Measurements from ENCODE around the gene MED14. TPM values are rescaled to one million over a fixed set of nuclear protein-coding genes. Genes with fewer than 3 reads are reported as not detected.

Gene MED14
- total RNA-seq, 1 donor from 2014 or later, result 57.6 TPM

DNA sequence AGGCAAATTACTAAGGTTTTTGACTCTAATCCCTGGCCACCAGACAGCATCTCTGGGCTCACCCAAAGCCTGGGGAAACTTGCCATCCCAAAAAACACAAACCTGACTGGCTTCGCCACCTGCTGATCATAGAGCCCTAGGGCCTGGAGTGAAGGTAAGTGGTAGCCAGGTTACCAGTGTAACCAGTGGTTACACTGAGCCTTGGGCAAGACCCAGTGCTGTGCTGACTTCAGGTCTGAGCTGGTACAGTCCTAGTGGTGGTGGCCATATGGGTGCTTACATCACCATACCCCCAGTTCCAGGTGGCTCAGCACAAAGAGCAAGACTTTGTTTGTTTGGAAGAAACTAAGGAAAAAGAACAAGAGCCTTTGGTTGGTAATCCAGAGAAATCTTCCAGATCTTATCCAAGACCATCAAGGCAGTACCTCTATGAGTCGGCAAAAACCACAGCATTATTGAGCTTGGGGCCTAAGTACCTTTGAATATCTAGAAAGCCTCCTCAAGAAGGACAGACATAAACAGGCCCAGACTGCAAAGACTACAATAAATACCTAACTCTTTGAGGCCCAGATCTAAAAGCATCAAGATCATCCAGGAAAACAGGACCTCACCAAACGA, 13.7 kb downstream of the MED14 start:
- Mint-ChIP-seq H3K9me3 (ENCODE audit: unreplicated experiment) (no peaks in the 10 kb centered on the region), H3K27ac (ENCODE audit: unreplicated experiment) (no peak overlapping the region), H3K36me3 (ENCODE audit: low read depth, unreplicated experiment) (peaks cover 10% of the 10 kb centered on the region), H3K4me3 (ENCODE audit: unreplicated experiment) (no peak overlapping the region), H3K27me3 (ENCODE audit: unreplicated experiment) (peaks cover 2% of the 10 kb centered on the region), H3K4me1 (ENCODE audit: unreplicated experiment) (peaks cover 6% of the 10 kb centered on the region)
- no peak for DNase-seq (ENCODE audit: low spot score)
- TF ChIP-seq, protein P1, sequence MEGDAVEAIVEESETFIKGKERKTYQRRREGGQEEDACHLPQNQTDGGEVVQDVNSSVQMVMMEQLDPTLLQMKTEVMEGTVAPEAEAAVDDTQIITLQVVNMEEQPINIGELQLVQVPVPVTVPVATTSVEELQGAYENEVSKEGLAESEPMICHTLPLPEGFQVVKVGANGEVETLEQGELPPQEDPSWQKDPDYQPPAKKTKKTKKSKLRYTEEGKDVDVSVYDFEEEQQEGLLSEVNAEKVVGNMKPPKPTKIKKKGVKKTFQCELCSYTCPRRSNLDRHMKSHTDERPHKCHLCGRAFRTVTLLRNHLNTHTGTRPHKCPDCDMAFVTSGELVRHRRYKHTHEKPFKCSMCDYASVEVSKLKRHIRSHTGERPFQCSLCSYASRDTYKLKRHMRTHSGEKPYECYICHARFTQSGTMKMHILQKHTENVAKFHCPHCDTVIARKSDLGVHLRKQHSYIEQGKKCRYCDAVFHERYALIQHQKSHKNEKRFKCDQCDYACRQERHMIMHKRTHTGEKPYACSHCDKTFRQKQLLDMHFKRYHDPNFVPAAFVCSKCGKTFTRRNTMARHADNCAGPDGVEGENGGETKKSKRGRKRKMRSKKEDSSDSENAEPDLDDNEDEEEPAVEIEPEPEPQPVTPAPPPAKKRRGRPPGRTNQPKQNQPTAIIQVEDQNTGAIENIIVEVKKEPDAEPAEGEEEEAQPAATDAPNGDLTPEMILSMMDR (IDR thresholded peaks at IDR 0.05; ENCODE audit: unreplicated experiment), result no peak

DNA sequence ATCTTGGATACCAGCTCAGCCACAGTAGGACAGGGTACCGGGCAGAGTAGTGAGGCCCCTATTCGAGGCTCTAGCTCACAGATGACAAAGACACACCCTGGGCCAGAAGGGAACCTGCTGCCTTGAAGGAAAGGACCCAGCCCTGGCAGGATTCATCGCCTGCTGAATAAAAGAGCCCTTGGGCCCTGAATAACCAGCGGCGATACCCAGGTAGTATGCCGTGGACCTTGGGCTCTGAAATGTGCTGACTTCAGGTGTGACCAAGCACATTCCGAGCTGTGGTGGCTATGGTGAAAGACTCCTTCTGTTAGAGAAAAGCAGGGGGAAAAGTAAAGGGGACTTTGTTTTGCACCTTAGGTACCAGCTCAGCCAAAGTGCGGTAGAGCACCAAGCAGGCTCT, 14.6 kb downstream of the MED14 start:
- peaks cover 10% of the 10 kb centered on the region for H3K36me3 Mint-ChIP-seq (ENCODE audit: low read depth, unreplicated experiment)
- no peak overlapping the region for H3K27ac Mint-ChIP-seq (ENCODE audit: unreplicated experiment)
- H3K27me3 Mint-ChIP-seq (ENCODE audit: unreplicated experiment), result peaks cover 2% of the 10 kb centered on the region
- H3K4me3 Mint-ChIP-seq (ENCODE audit: unreplicated experiment), result no peak overlapping the region
- no peaks in the 10 kb centered on the region for H3K9me3 Mint-ChIP-seq (ENCODE audit: unreplicated experiment)
- DNase-seq (ENCODE audit: low spot score), result no peak
- TF ChIP-seq, protein P1 (IDR thresholded peaks at IDR 0.05; ENCODE audit: unreplicated experiment), result no peak
- H3K4me1 Mint-ChIP-seq (ENCODE audit: unreplicated experiment), result peaks cover 6% of the 10 kb centered on the region

- H3K36me3 Mint-ChIP-seq (ENCODE audit: low read depth, unreplicated experiment), result peaks cover 10% of the 10 kb centered on the region
- no peak overlapping the region for H3K27ac Mint-ChIP-seq (ENCODE audit: unreplicated experiment)
- H3K27me3 Mint-ChIP-seq (ENCODE audit: unreplicated experiment), result peaks cover 2% of the 10 kb centered on the region
- no peak for DNase-seq (ENCODE audit: low spot score)
- H3K9me3 Mint-ChIP-seq (ENCODE audit: unreplicated experiment), result no peaks in the 10 kb centered on the region
- TF ChIP-seq, protein P1 (IDR thresholded peaks at IDR 0.05; ENCODE audit: unreplicated experiment), result no peak
- H3K4me3 Mint-ChIP-seq (ENCODE audit: unreplicated experiment), result no peak overlapping the region
- peaks cover 6% of the 10 kb centered on the region for H3K4me1 Mint-ChIP-seq (ENCODE audit: unreplicated experiment)
Observed at GRCh38 chrX:40720339-40720738, 15.0 kb downstream of the MED14 start.

DNA sequence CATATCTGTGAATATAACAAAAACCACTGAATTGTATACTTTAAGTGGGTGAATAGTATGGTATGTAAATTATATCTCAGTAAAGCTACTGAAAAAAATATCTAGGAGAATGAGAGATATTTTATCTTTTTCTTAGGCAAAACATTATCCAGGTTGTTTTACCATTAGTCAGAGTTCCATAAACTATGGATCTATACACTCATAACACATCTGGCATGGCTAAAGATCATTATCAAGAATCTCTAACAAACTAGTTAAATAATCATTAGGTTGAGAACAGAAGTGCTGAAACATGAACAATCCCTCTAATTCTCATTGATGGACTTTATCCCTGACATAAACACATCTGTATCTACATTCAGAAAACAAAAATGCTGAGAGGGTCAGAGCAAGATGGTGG, 15.6 kb downstream of the MED14 start:
- DNase-seq (ENCODE audit: low spot score), result no peak
- Mint-ChIP-seq H3K4me1 (ENCODE audit: unreplicated experiment) (peaks cover 6% of the 10 kb centered on the region), H3K4me3 (ENCODE audit: unreplicated experiment) (no peak overlapping the region), H3K9me3 (ENCODE audit: unreplicated experiment) (no peaks in the 10 kb centered on the region), H3K27ac (ENCODE audit: unreplicated experiment) (no peak overlapping the region), H3K36me3 (ENCODE audit: low read depth, unreplicated experiment) (peaks cover 10% of the 10 kb centered on the region), H3K27me3 (ENCODE audit: unreplicated experiment) (peaks cover 2% of the 10 kb centered on the region)
- TF ChIP-seq, protein P1 (IDR thresholded peaks at IDR 0.05; ENCODE audit: unreplicated experiment), result no peak

DNA sequence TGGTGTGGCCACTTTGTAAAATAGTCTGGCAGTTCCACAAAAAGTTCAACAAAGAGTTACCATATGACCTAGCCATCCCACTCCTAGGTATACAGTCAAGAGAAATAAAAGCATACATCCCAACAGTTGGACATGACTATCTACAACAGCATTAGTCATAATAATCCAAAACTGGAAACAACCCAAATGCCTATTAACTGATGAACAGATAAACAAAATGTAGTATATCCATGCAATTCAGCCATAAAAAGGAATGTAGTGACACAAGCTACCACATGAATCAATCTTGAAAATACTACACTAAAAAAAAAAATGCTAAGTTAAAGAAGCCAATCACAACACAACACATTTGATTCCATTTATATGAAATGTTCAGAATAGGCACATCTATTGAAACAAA, 16.1 kb downstream of the MED14 start:
- Mint-ChIP-seq H3K4me3 (ENCODE audit: unreplicated experiment) (no peak overlapping the region), H3K27ac (ENCODE audit: unreplicated experiment) (no peak overlapping the region)

More for the DNA sequence above, 16.1 kb downstream of the MED14 start:
- Mint-ChIP-seq H3K36me3 (ENCODE audit: low read depth, unreplicated experiment) (peaks cover 10% of the 10 kb centered on the region), H3K27me3 (ENCODE audit: unreplicated experiment) (peaks cover 2% of the 10 kb centered on the region), H3K9me3 (ENCODE audit: unreplicated experiment) (no peaks in the 10 kb centered on the region), H3K4me1 (ENCODE audit: unreplicated experiment) (peaks cover 6% of the 10 kb centered on the region)
- TF ChIP-seq, protein P1 (IDR thresholded peaks at IDR 0.05; ENCODE audit: unreplicated experiment), result no peak
- no peak for DNase-seq (ENCODE audit: low spot score)
